Activated T-helper 17 cell treated with anti-CD3 and anti-CD28 coated beads, Interleukin-2, amount 50 U/mL, for 72 hours (primary cell): ENCODE measurements around the gene ATP6V1A. TPM values are rescaled to one million over a fixed set of nuclear protein-coding genes. Genes with fewer than 3 reads are reported as not detected.

ENCODE experiments used
- ATAC-seq: fragments of 150-1000 bp; cut with Tn5 transposase; replicated peaks from 2 replicates; pipeline ENCODE4 v1.10.0; 2021; ENCODE audit warnings: mild to moderate bottlenecking, moderate library complexity
- H3K27ac Mint-ChIP-seq: one replicate; pipeline ENCODE4 v1.8.0; 2022; ENCODE audit warnings: mixed read lengths
- H3K27me3 Mint-ChIP-seq: one replicate; pipeline ENCODE4 v1.8.0; 2022; ENCODE audit warnings: mixed read lengths
- H3K36me3 Mint-ChIP-seq: one replicate; pipeline ENCODE4 v1.8.0; 2022; ENCODE audit warnings: low read depth, mild to moderate bottlenecking, mixed read lengths
- H3K4me1 Mint-ChIP-seq: one replicate; pipeline ENCODE4 v1.8.0; 2022; ENCODE audit warnings: mixed read lengths
- H3K4me3 Mint-ChIP-seq: one replicate; pipeline ENCODE4 v1.8.0; 2022; ENCODE audit warnings: mild to moderate bottlenecking, mixed read lengths
- H3K9me3 Mint-ChIP-seq: one replicate; pipeline ENCODE4 v1.8.0; 2022; ENCODE audit warnings: mixed read lengths
- total RNA-seq, 2 donors: library from RNA; stranded (reverse); gene quantifications; one replicate each; pipeline ENCODE4 v1.2.3, GENCODE V29; 2022

Gene ATP6V1A
- total RNA-seq = 10 to 100 TPM; 27.0 to 39.6 TPM

DNA sequence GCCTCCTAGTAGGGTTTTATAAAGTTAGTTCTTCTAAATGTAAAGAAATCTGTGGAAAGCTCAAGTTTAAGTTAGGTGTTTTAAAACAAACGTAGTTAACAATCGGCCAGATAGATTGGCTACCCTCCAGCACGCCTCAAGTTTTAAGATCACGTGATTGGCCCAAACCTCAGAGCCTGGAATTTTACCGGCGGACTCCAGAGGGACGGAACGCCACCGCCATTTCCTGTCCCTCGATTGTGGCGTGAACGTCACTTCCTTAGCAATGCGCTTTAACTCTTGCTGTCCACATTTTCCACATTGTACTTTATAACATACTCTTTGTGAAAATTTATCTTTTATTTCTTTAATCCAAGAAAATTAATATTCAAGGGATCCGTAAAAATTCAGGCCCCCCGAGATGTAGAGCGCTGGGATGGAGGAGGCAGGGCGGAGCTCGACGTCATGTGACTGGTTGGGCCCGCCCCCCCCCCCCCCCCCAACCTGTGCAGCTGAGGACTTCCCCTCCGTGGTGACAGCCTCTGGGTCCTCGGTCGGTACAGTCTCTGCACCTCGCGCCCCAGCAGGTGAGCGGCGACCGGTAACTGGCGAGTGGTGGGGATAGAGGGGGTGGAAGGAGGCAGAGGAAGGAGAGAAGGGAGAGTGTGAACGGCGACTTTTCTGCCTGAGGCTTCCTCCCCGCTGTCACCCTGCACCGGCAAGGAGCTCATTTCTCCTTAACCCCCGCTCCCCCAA, at the start of gene ATP6V1A:
ATP6V1A (plus strand) TSS at position 488 of the 735 bp plus-strand sequence. CDS start 31,719 bp downstream, outside the sequence.
- Mint-ChIP-seq H3K27ac (peak within 1 kb of the TSS; percentile 100), H3K9me3 (no peaks in the 10 kb centered on the region), H3K4me1 (peaks cover 44% of the 10 kb centered on the region), H3K36me3 (peaks cover 54% of the 10 kb centered on the region), H3K4me3 (peak within 1 kb of the TSS; percentile 98), H3K27me3 (no peaks in the 10 kb centered on the region)
- ATAC-seq = peak; percentile 61

DNA sequence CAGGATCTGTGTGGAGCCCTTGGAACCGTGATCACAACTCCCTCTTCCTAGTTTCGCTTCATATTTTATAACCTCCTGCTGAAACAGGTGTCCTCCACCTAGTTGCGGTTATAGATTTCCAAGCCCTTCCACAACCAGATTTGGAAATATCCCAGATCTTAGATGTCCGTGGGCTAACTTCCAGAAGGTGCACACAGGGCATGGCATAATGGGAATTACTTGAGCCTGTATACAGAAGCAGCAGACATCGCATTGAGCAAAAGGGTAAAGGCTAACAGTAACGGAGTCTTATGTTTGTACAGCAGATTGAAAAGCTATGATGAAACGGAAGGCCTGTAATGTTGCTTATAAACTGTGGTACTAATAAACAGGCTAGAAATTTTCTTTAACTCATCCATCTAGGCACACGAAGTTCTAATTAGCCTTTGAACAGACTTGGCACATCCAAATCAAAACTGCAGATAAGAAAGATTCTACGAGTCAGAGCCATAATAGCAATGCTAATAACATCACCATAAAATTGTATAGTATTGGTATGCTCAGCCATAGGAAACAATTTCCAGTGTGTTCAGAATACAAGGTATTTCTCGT, 49.2 kb upstream of the ATP6V1A start:
- no peaks in the 10 kb centered on the region for H3K27me3 Mint-ChIP-seq
- no peak for ATAC-seq
- H3K27ac Mint-ChIP-seq = no peak overlapping the region
- no peaks in the 10 kb centered on the region for H3K9me3 Mint-ChIP-seq
- H3K4me1 Mint-ChIP-seq = peaks cover 13% of the 10 kb centered on the region
- no peak overlapping the region for H3K4me3 Mint-ChIP-seq
- no peaks in the 10 kb centered on the region for H3K36me3 Mint-ChIP-seq

DNA sequence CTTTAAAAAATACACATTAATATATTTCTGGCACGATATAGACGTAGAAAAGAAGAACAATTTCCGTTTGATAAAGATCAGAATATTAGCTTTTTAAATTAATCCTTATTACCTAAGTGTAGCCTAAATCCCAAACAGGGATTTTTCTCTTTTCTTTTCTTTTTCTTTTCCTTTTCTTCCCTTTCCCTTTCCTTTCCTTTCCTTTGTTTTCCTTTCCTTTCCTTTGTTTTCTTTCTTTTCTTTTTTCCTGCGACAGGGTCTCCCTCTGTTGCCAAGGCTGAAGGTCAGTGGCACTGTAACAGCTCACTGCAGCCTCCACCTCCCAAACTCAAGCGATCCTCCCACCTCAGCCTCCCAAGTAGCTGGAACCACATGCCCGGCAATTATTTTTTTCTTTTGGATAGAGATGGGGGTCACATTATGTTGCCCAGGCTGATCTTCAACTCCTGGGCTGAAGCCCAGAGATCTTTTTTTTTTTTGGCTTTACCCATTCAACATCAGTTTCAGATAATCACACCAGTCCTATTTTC, 48.6 kb upstream of the ATP6V1A start:
- H3K27ac Mint-ChIP-seq = no peak overlapping the region
- no peak overlapping the region for H3K4me3 Mint-ChIP-seq
- no peak for ATAC-seq
- H3K27me3 Mint-ChIP-seq = no peaks in the 10 kb centered on the region
- H3K9me3 Mint-ChIP-seq = no peaks in the 10 kb centered on the region
- no peaks in the 10 kb centered on the region for H3K36me3 Mint-ChIP-seq
- peaks cover 13% of the 10 kb centered on the region for H3K4me1 Mint-ChIP-seq

DNA sequence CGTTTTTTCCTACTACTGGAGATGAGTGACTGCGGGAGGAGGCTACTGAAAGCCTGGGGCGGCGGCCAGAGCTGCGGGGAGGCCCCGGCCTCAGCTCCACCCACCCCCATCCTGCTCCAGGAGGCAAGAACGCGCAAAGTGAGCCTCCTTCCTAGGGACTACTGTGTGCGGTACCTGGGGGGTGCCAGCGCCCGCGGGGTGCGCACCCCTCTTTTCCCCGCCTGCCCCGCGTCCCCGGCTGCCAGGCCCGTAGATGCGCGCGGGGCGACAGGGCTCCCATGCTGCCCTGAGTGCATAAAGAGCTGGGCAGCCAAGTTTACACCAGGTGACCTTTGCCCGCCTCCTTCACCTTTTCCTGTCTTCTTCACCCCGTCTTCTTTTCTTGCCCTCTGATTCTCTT, 47.9 kb upstream of the ATP6V1A start:
- Mint-ChIP-seq H3K4me3 (no peak overlapping the region), H3K27me3 (no peaks in the 10 kb centered on the region), H3K27ac (peak overlapping the region; percentile 78), H3K4me1 (peaks cover 8% of the 10 kb centered on the region), H3K9me3 (no peaks in the 10 kb centered on the region), H3K36me3 (no peaks in the 10 kb centered on the region)
- ATAC-seq = no peak

DNA sequence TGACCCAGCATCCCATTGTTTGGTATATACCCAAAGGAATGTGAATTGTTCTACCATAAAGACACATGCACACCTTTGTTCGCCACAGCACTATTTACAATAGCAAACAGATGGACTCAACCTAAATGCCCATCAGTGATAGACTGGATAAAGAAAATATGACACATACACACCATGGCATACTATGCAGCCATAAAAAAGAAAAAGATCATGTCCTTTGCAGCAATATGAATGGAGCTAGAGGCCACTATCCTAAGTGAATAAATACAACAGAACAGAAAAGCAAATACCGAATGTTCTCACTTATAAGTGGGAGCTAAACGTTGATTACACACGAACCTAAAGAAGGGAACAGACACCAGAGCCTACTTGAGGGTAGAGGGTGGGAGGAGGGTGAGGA, 39.0 kb upstream of the ATP6V1A start:
- H3K9me3 Mint-ChIP-seq = no peaks in the 10 kb centered on the region
- no peak overlapping the region for H3K27ac Mint-ChIP-seq
- no peaks in the 10 kb centered on the region for H3K4me1 Mint-ChIP-seq
- H3K27me3 Mint-ChIP-seq = peaks cover 3% of the 10 kb centered on the region
- no peaks in the 10 kb centered on the region for H3K36me3 Mint-ChIP-seq
- H3K4me3 Mint-ChIP-seq = no peak overlapping the region
- ATAC-seq = no peak

DNA sequence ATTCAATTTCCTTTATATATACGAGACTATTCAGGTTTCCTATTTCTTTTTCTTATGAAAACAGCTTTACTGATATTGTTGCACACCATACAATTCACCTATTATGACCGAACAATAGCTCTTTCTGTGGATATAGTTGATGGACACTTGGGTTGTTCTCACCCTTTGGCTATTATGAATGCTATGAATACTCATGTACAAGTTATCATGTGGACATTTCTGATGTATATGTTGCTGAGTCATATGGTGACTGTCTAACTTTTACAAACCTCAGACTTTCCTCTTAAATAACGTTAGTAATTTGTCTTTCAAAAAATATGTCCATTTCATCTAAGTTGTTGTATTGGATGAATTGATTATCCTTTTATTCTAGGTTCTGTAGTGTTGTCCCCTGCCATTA, 34.7 kb upstream of the ATP6V1A start:
- ATAC-seq = peak; percentile 46
- peaks cover 18% of the 10 kb centered on the region for H3K36me3 Mint-ChIP-seq
- peaks cover 3% of the 10 kb centered on the region for H3K27me3 Mint-ChIP-seq
- H3K4me1 Mint-ChIP-seq = no peaks in the 10 kb centered on the region
- H3K4me3 Mint-ChIP-seq = no peak overlapping the region
- peak overlapping the region; percentile 25 for H3K27ac Mint-ChIP-seq
- H3K9me3 Mint-ChIP-seq = no peaks in the 10 kb centered on the region

DNA sequence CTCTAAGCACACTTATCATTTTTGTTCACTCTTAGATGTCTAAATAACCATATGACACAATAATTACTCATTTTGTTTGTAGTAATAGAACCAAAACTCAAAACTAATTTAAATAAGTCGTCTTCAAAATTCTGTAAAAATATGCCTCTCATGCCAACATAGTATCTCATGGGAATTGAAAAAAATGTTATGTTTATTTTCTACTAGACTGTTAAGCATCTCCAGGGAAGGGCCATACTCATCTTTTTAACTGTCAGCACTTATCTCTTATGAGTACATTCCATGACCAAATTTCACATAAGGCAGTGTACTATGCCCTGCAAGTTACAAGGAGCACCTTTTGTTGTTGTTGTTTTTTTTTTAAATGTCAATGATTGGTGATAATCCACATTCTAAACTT, 32.1 kb upstream of the ATP6V1A start:
- no peak for ATAC-seq
- Mint-ChIP-seq H3K27me3 (no peaks in the 10 kb centered on the region), H3K9me3 (no peaks in the 10 kb centered on the region), H3K4me1 (peaks cover 12% of the 10 kb centered on the region), H3K4me3 (no peak overlapping the region), H3K27ac (peak overlapping the region; percentile 20), H3K36me3 (peaks cover 40% of the 10 kb centered on the region)

DNA sequence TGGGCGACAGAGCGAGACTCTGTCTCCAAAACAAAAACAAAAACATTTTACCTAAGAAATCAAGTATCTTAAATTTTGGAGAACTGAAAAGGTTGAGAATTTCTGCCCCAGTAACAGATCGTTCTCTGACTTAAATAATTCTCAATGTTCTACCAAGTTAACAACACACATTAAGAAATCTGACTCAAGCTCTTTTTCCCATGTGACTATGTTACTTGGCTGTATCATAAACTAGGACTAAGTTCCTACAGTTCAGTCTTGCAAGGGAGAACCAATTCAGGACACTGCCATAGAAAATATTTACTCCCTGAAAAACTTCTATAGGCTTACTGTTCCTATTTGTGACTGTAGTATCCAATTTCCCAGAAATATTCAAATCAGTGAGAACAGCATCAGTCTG, 29.5 kb upstream of the ATP6V1A start:
- H3K4me3 Mint-ChIP-seq = peak overlapping the region; percentile 54
- peak; percentile 10 for ATAC-seq
- H3K4me1 Mint-ChIP-seq = peaks cover 12% of the 10 kb centered on the region
- no peaks in the 10 kb centered on the region for H3K27me3 Mint-ChIP-seq
- peaks cover 66% of the 10 kb centered on the region for H3K36me3 Mint-ChIP-seq
- no peaks in the 10 kb centered on the region for H3K9me3 Mint-ChIP-seq
- H3K27ac Mint-ChIP-seq = peak overlapping the region; percentile 83

DNA sequence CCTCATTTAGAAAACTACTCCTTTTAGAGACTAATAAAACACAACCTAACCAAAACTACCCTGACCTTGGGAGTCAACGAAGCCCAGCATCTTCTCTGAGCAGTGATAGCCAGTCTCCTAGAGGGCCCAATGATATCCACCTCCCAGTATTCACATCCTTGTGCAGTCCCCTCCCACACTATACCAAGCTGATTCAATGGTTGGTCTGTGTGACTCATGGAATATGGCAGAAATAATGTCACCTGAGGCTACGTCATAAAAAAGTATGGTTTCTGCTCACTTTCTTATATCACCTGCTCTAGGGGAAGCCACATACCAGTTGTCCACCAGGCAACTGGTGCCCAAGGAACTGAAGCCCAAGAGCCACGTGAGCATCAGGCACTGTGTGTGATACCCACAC, 29.0 kb upstream of the ATP6V1A start:
- Mint-ChIP-seq H3K4me1 (peaks cover 12% of the 10 kb centered on the region), H3K9me3 (no peaks in the 10 kb centered on the region), H3K27ac (peak overlapping the region; percentile 83), H3K27me3 (no peaks in the 10 kb centered on the region), H3K4me3 (peak overlapping the region; percentile 54), H3K36me3 (peaks cover 71% of the 10 kb centered on the region)
- ATAC-seq = peak; percentile 100

DNA sequence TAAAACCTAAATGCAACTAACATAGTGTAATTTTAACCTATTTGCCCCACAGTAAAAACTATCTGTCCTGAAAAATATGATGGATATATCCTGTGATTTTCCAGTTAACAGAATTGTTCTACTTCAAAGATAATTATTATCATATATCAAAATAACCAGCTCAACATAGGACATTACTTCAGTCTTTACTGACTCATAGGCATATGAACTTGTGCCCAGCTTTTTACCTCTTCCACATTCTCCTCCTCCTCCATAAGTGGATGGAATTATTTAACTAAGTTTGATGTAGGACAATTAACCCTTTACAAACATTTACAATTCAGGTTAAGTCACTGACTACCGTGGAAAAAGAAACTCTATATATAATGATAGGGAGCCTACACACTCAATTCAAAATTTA, 27.5 kb upstream of the ATP6V1A start:
- H3K27ac Mint-ChIP-seq = peak overlapping the region; percentile 27
- no peak for ATAC-seq
- H3K4me1 Mint-ChIP-seq = peaks cover 12% of the 10 kb centered on the region
- no peak overlapping the region for H3K4me3 Mint-ChIP-seq
- H3K27me3 Mint-ChIP-seq = no peaks in the 10 kb centered on the region
- H3K36me3 Mint-ChIP-seq = peaks cover 86% of the 10 kb centered on the region
- H3K9me3 Mint-ChIP-seq = no peaks in the 10 kb centered on the region

DNA sequence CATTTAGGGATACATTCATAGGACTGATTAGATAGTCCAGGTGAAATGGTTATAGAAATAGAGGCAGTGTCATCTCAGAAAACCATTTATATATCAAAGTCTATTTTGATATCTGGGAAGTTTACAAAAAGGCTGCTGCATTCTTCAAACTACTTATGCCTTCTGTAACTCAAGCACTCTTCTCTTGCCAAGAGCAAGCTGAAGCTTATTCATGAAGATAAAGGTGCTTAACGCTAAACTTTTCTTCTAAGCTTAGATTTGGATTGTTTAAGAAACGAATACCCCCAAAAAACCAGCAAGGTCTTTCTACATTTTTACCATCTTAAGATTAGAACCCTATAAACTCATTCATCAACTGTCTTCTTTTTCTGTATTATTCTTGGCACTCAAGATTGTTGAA, 27.1 kb upstream of the ATP6V1A start:
- no peaks in the 10 kb centered on the region for H3K9me3 Mint-ChIP-seq
- peaks cover 89% of the 10 kb centered on the region for H3K36me3 Mint-ChIP-seq
- H3K27ac Mint-ChIP-seq = peak overlapping the region; percentile 27
- no peak overlapping the region for H3K4me3 Mint-ChIP-seq
- no peak for ATAC-seq
- peaks cover 15% of the 10 kb centered on the region for H3K4me1 Mint-ChIP-seq
- H3K27me3 Mint-ChIP-seq = no peaks in the 10 kb centered on the region

DNA sequence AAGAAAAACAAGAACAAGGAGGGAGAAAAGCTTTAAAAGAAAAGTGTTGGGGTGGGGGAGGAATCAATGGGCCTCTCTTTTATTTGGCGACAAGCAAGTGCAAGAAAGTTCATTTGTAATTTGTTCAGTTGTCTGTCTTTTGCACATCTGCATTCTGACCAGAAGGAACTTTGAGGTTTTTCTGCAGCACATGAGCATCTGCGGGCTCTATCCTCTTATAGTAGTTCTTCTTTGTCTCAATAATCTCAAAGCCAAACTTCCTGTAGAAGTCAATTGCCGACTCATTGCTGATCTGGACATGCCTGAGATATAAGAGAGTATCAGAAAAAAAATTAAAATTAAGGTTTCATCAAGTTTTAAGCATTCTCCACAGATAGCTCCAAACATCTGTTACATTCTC, 25.2 kb upstream of the ATP6V1A start:
- ATAC-seq = no peak
- Mint-ChIP-seq H3K9me3 (no peaks in the 10 kb centered on the region), H3K4me3 (no peak overlapping the region), H3K36me3 (peaks cover 84% of the 10 kb centered on the region), H3K27ac (no peak overlapping the region), H3K4me1 (peaks cover 17% of the 10 kb centered on the region), H3K27me3 (no peaks in the 10 kb centered on the region)

DNA sequence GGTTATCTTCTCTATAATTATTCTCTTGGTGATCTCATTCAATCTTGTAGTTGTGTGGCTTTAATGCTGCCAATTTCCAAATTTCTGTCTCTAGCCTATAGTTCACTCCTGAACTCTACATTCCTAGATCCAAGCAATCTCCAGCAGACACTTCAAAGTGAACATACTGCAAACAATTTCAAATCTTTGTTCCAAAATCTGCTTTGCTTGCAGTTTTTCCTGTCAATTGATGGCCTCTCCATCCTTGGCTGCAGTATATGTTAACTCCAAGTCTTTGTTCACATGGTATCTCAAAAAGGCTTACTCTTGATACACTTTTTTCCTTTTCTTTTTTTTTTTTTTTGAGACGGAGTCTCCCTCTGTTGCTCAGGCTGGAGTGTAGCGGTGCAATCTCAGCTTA, 18.2 kb upstream of the ATP6V1A start:
- H3K4me3 Mint-ChIP-seq = no peak overlapping the region
- no peaks in the 10 kb centered on the region for H3K9me3 Mint-ChIP-seq
- H3K27me3 Mint-ChIP-seq = no peaks in the 10 kb centered on the region
- H3K27ac Mint-ChIP-seq = no peak overlapping the region
- H3K36me3 Mint-ChIP-seq = peaks cover 83% of the 10 kb centered on the region
- H3K4me1 Mint-ChIP-seq = peaks cover 21% of the 10 kb centered on the region
- ATAC-seq = no peak

DNA sequence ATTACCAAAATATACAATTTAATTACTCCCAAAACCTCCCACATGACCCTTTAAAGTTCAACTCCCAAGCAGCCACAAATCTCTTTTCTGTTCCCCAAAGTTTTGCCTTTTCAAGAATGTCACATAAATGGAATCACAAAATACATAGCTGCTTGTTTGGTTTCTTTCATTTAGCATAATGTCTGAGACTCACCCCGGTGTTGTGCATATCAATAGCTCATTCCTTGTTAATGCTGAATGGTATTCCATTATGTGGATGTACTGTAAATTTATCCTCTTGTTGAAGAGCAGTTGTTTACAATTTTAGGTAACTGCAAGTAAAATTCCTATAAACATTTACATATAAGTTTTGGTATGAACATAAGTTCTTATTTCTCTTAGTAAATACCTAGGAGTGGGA, 16.3 kb upstream of the ATP6V1A start:
- no peaks in the 10 kb centered on the region for H3K27me3 Mint-ChIP-seq
- no peaks in the 10 kb centered on the region for H3K9me3 Mint-ChIP-seq
- H3K27ac Mint-ChIP-seq = no peak overlapping the region
- no peak overlapping the region for H3K4me3 Mint-ChIP-seq
- ATAC-seq = no peak
- H3K36me3 Mint-ChIP-seq = peaks cover 87% of the 10 kb centered on the region
- peaks cover 20% of the 10 kb centered on the region for H3K4me1 Mint-ChIP-seq

DNA sequence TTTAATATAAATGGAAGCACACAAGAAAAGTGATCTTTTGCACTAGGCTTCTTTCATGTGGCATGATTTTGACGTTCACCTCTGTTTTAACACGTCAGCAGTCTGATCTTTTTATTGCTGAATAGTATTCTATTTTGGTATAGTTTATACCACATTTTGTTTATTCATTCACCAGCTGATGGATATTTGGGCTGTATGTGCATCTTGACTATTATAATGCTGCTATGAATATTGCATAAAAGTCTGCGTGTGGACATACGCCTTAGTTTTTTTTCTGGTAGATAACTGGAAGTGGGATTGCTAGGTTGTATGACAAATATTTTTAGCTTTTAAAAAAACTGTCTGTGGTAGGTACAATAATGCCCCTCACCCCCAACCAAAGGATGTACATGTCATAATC, 15.1 kb upstream of the ATP6V1A start:
- peaks cover 90% of the 10 kb centered on the region for H3K36me3 Mint-ChIP-seq
- H3K27me3 Mint-ChIP-seq = no peaks in the 10 kb centered on the region
- peaks cover 21% of the 10 kb centered on the region for H3K4me1 Mint-ChIP-seq
- no peak overlapping the region for H3K4me3 Mint-ChIP-seq
- no peak for ATAC-seq
- H3K27ac Mint-ChIP-seq = no peak overlapping the region
- H3K9me3 Mint-ChIP-seq = no peaks in the 10 kb centered on the region
